ENCODE data around the gene UTP18. TPM values are rescaled to one million over a fixed set of nuclear protein-coding genes. Genes with fewer than 3 reads are reported as not detected.

The UTP18 gene
- total and polyA plus RNA-seq, 10 of the 15 experiments (the other 5 are each of a cell fraction or from before 2014, with no cell fraction given): 31.0 to 111 (median 58.8) TPM

- in situ Hi-C loops (cut with MboI) (no loop called here), intact Hi-C loops (cut with micrococcal nuclease; ENCODE audit: unreplicated experiment) (no loop called here)
- Histone ChIP-seq H3K27me3 (replicated peaks in 1 of 2; ENCODE audit: control insufficient read depth in 2 of 2, insufficient read depth in 2 of 2, low read length in 1 of 2) (no peaks in the 10 kb centered on the region), H3K79me2 (ENCODE audit: control insufficient read depth, insufficient read depth, low read length) (no peaks in the 10 kb centered on the region), H2AFZ (ENCODE audit: control insufficient read depth, low read depth, low read length) (no peak overlapping the region), H3K36me3 (ENCODE audit: control insufficient read depth in 2 of 2, insufficient read depth in 2 of 2, low read length in 1 of 2) (peaks cover 4 to 14% of the 10 kb centered on the region in 2 experiments), H3K27ac (ENCODE audit: control insufficient read depth, insufficient read depth) (no peak overlapping the region), H3K4me1 (ENCODE audit: control insufficient read depth, insufficient read depth, low read length) (no peaks in the 10 kb centered on the region), H3K4me3 (no peak overlapping the region), H4K20me1 (ENCODE audit: control insufficient read depth, insufficient read depth) (no peaks in the 10 kb centered on the region), H3K4me2 (ENCODE audit: control insufficient read depth, insufficient read depth) (no peak overlapping the region), H3K9me3 (replicated peaks; ENCODE audit: control insufficient read depth, insufficient read depth, low read length) (no peaks in the 10 kb centered on the region), H3K9ac (ENCODE audit: control insufficient read depth, insufficient read depth, low read length) (no peak overlapping the region)
- RAD21 ChIA-PET (ENCODE audit: unreplicated experiment): no interaction called here
- no peak for ATAC-seq
- BruUV-seq (replicated peaks): no TSS peak
- SMC1A ChIA-PET (ENCODE audit: uncharacterized antibody, unreplicated experiment): interaction anchor here (1.2 to 1.3 kb wide), 2 partner anchors 24 to 39 kb away, joined by 3 to 6 read pairs; no protein-coding TSS in a partner anchor
- POLR2A ChIA-PET: no interaction called here
- WGBS (ENCODE audit: insufficient coverage, insufficient replicate concordance, low lambda C conversion rate, missing lambda C conversion rate): 85% methylated on average over 1 of the region's 1 CpG
- no peak for DNase-seq (ENCODE audit: low read depth, low spot score)
- FAIRE-seq: no peak
- TF ChIP-seq, protein P1, sequence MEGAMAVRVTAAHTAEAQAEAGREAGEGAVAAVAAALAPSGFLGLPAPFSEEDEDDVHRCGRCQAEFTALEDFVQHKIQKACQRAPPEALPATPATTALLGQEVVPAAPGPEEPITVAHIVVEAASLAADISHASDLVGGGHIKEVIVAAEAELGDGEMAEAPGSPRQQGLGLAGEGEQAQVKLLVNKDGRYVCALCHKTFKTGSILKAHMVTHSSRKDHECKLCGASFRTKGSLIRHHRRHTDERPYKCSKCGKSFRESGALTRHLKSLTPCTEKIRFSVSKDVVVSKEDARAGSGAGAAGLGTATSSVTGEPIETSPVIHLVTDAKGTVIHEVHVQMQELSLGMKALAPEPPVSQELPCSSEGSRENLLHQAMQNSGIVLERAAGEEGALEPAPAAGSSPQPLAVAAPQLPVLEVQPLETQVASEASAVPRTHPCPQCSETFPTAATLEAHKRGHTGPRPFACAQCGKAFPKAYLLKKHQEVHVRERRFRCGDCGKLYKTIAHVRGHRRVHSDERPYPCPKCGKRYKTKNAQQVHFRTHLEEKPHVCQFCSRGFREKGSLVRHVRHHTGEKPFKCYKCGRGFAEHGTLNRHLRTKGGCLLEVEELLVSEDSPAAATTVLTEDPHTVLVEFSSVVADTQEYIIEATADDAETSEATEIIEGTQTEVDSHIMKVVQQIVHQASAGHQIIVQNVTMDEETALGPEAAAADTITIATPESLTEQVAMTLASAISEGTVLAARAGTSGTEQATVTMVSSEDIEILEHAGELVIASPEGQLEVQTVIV (IDR thresholded peaks at IDR 0.05; ENCODE audit: borderline replicate concordance, partially characterized antibody): no peak
- TF ChIP-seq SMAD5 (IDR thresholded peaks at IDR 0.05; ENCODE audit: low read depth): no peak
- no peak for TF ChIP-seq EZH2 (IDR thresholded peaks at IDR 0.05; ENCODE audit: borderline replicate concordance, control insufficient read depth, low read depth, low read length)
- no peak for TF ChIP-seq RB1 (IDR thresholded peaks at IDR 0.05; ENCODE audit: borderline replicate concordance)
- no peak for TF ChIP-seq ZNF622 (IDR thresholded peaks at IDR 0.05)
- no peak for TF ChIP-seq ELK1 (IDR thresholded peaks at IDR 0.05; ENCODE audit: low read depth, low read length)
- no peak for TF ChIP-seq RUNX3 (IDR thresholded peaks at IDR 0.05; ENCODE audit: low read length)
- CTCF ChIA-PET: interaction anchor here (0.8 to 1.2 kb wide), 2 partner anchors 14 to 33 kb away, joined by 3 read pairs; no protein-coding TSS in a partner anchor
These were observed 45.4 kb upstream of the UTP18 start for GRCh38 chr17:51214920-51215319.

Measured in GM12878 (cell line).